ENCODE results near the gene FAT3.

Gene FAT3

GRCh38 chr11:92272651-92273050, 48.0 kb downstream of the FAT3 start:
- Histone ChIP-seq H3K9me3 (no peaks in the 10 kb centered on the region), H3K4me3 (ENCODE audit: low read depth in 1 of 2, low read length in 1 of 2) (no peak overlapping the region), H3K27me3 (no peaks in the 10 kb centered on the region), H3K4me1 (ENCODE audit: control insufficient read depth in 1 of 2, insufficient read depth in 1 of 2, low read depth in 1 of 2, low read length in 1 of 2) (no peaks in the 10 kb centered on the region), H3K27ac (no peak overlapping the region), H3K36me3 (no peaks in the 10 kb centered on the region)
- TF ChIP-seq CTCF (IDR thresholded peaks at IDR 0.05), result no peak
